Activated naive CD4-positive, alpha-beta T cell treated with anti-CD3 and anti-CD28 coated beads, Interleukin-2, amount 50 U/mL, for 72 hours (primary cell): ENCODE results near the gene LMNA. TPM values are rescaled to one million over a fixed set of nuclear protein-coding genes. Genes with fewer than 3 reads are reported as not detected.
"Not testable (repeated sequence)": the region's sequence is repeated elsewhere in the genome, so short reads cannot be mapped to it uniquely, and the experiment has no call there.

Source experiments
- ATAC-seq, 2 donors: fragments of 150-1000 bp; cut with Tn5 transposase; 2 replicates each; pipeline ENCODE4 v1.10.0; 2021; ENCODE audit warnings: mild to moderate bottlenecking in 2 of 2, moderate library complexity in 2 of 2
- DNase-seq, 2 donors: peaks; one replicate each; pipeline ENCODE4 v3.0.0; 2021 to 2022; ENCODE audit warnings: low spot score in 2 of 2
- H3K27ac Mint-ChIP-seq, 2 donors: one replicate each; pipeline ENCODE4 v1.8.0; 2022; ENCODE audit warnings: mild to moderate bottlenecking in 2 of 2, mixed read lengths in 2 of 2
- H3K36me3 Mint-ChIP-seq, 2 donors: one replicate each; pipeline ENCODE4 v1.8.0; 2022; ENCODE audit warnings: mixed read lengths in 2 of 2
- H3K9me3 Mint-ChIP-seq, 2 donors: one replicate each; pipeline ENCODE4 v1.8.0; 2022; ENCODE audit warnings: mixed read lengths in 2 of 2
- total RNA-seq, 2 donors: library from RNA; stranded (reverse); gene quantifications; one replicate each; pipeline ENCODE4 v1.2.3, GENCODE V29; 2022

Gene LMNA
- total RNA-seq, 2 donors from 2014 or later: 116 to 147 TPM

- DNase-seq (no peak), ATAC-seq (no peak)
- Mint-ChIP-seq H3K9me3 (no peaks in the 10 kb centered on the region), H3K36me3 (peaks cover 16 to 20% of the 10 kb centered on the region in 2 donors), H3K27ac (no peak overlapping the region)
These were observed 2.0 kb upstream of the LMNA start for GRCh38 chr1:156112276-156113137.

DNA sequence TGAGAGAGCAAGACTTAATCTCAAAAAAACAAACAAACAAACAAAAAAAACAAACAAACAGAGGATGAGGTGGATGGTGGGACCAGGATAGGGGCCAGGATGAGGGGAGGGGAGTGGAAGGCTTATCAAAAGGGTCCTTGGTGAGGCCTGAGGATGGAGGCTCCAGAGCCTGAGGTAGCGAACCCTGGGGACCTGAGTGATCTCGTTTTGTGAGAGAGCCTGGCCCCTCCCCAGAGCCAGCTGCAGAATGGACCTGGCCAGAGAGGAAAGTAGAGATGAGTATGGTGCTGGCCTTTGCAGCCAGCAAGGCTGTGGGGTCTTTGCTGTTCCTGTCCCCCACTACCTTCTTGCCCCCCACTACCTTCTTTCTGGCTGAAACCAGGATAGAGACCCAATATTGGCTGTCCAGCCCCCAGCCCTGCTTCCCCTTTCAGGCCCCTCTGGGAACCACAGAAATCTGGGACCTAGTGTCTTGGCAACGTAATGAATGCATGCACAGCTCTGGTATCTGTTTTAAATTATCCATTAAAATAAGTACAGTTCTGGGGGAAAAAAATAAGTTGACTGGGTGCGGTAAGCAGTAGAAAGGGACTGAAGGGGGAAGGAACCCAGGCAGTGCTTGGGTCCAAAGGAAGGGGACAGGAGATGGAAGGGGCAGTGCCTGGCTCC, 1.1 kb upstream of the LMNA start:
- Mint-ChIP-seq H3K36me3 (peaks cover 20 to 22% of the 10 kb centered on the region in 2 donors), H3K27ac (peak overlapping the region; percentile 92), H3K9me3 (no peaks in the 10 kb centered on the region)
- no peak for ATAC-seq
- no peak for DNase-seq

DNA sequence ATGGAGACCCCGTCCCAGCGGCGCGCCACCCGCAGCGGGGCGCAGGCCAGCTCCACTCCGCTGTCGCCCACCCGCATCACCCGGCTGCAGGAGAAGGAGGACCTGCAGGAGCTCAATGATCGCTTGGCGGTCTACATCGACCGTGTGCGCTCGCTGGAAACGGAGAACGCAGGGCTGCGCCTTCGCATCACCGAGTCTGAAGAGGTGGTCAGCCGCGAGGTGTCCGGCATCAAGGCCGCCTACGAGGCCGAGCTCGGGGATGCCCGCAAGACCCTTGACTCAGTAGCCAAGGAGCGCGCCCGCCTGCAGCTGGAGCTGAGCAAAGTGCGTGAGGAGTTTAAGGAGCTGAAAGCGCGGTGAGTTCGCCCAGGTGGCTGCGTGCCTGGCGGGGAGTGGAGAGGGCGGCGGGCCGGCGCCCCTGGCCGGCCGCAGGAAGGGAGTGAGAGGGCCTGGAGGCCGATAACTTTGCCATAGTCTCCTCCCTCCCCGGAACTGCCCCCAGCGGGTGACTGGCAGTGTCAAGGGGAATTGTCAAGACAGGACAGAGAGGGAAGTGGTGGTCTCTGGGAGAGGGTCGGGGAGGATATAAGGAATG, 505 bp downstream of the LMNA start:
- no peaks in the 10 kb centered on the region for H3K9me3 Mint-ChIP-seq
- ATAC-seq: no peak
- no peak for DNase-seq
- H3K36me3 Mint-ChIP-seq: peaks cover 20 to 28% of the 10 kb centered on the region in 2 donors
- peak overlapping the region; percentile 70 to 92 for H3K27ac Mint-ChIP-seq

GRCh38 chr1:156115514-156116374, 1.2 kb downstream of the LMNA start:
- DNase-seq (no peak), ATAC-seq (no peak)
- H3K9me3 Mint-ChIP-seq: no peaks in the 10 kb centered on the region
- peaks cover 20 to 33% of the 10 kb centered on the region in 2 donors for H3K36me3 Mint-ChIP-seq
- H3K27ac Mint-ChIP-seq: peak overlapping the region; percentile 81 to 92

DNA sequence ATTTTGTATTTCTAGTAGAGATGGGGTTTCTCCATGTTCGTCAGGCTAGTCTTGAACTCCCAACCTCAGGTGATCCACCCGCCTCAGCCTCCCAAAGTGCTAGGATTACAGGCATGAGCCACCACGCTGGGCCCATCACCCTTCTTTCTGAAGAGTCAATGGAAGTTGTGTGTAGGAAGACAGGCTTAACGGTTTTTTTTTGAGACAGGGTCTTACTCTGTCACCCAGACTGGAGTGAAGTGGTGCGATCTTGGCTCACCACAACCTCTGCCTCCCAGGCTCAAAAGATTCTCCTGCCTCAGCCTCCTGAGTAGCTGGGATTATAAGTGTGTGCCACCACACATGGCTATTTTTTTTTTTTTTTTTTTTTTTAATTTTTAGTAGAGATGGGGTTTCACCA, 2.2 kb downstream of the LMNA start:
- not testable (repeated sequence) for H3K9me3 Mint-ChIP-seq, DNase-seq, ATAC-seq
- H3K36me3 Mint-ChIP-seq: peaks cover 20 to 33% of the 10 kb centered on the region in 2 donors
- peak overlapping the region in 1 of 2 donors; percentile 92 for H3K27ac Mint-ChIP-seq

DNA sequence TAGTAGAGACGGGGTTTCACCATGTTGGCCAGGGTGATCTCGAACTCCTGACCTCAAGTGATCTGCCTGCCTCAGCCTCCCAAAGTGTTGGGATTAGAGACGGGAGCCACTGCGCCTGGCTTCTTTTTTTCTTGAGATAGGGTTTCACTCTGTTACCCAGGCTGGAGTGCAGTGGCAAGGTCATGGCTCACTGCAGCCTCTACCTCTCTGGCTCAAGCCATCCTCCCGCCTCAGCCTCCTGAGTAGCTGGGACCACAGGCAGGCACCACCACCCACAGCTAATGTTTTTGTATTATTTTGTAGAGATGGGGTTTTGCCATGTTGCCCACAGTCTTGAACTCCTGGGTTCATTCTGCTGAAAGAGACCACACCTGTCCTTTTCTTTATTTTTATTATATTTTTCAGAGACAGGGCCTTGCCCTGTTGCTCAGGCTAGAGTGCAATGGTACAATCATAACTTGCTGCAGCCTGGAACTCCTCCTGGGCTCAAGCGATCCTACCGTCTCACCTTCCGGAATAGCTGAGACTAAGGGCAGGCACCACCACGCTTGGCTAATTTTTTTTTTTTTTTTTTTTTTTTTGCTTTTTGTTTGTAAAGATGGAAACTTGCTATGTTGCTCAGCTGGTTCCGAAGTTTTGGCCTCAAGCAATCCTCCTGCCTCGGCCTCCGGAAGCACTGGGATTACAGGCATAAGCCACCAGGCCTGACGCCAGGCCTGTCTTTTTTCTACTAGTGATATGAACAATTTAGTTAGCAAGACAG, 3.1 kb downstream of the LMNA start:
- ATAC-seq (no peak), DNase-seq (no peak)
- H3K9me3 Mint-ChIP-seq: no peaks in the 10 kb centered on the region
- peaks cover 20 to 38% of the 10 kb centered on the region in 2 donors for H3K36me3 Mint-ChIP-seq
- no peak overlapping the region for H3K27ac Mint-ChIP-seq

GRCh38 chr1:156118177-156118868, 3.8 kb downstream of the LMNA start:
- DNase-seq (no peak), ATAC-seq (no peak)
- no peak overlapping the region for H3K27ac Mint-ChIP-seq
- peaks cover 20 to 41% of the 10 kb centered on the region in 2 donors for H3K36me3 Mint-ChIP-seq
- no peaks in the 10 kb centered on the region for H3K9me3 Mint-ChIP-seq

GRCh38 chr1:156119503-156120209, 5.1 kb downstream of the LMNA start:
- Mint-ChIP-seq H3K27ac (peak overlapping the region in 1 of 2 donors; percentile 60), H3K9me3 (no peaks in the 10 kb centered on the region), H3K36me3 (peaks cover 19 to 41% of the 10 kb centered on the region in 2 donors)
- DNase-seq (no peak), ATAC-seq (no peak)

GRCh38 chr1:156120318-156120717, 5.8 kb downstream of the LMNA start:
- peaks cover 12 to 35% of the 10 kb centered on the region in 2 donors for H3K36me3 Mint-ChIP-seq
- H3K27ac Mint-ChIP-seq: no peak overlapping the region
- DNase-seq (no peak), ATAC-seq (no peak)
- no peaks in the 10 kb centered on the region for H3K9me3 Mint-ChIP-seq

DNA sequence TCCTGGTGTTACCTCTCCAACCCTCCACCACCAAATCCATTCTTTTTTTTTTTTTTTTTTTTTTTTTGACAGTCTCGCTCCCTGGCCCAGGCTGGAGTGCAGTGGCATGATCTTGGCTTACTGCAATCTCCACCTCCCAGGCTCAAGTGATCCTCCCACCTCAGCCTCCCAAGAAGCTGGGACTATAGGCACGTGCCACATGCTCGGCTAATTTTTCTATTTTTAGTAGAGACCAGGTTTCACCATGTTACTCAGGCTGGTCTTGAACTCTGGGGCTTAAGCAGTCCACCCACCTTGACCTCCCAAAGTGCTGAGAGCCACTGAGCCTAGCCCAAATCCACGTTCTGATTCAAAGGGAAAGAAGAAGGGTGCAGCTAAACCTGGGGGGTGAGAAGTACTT, 6.5 kb downstream of the LMNA start:
- peaks cover 7 to 32% of the 10 kb centered on the region in 2 donors for H3K36me3 Mint-ChIP-seq
- not testable (repeated sequence) for DNase-seq, H3K9me3 Mint-ChIP-seq, ATAC-seq
- H3K27ac Mint-ChIP-seq: peak overlapping the region in 1 of 2 donors; percentile 17

GRCh38 chr1:156121457-156121856, 6.9 kb downstream of the LMNA start:
- Mint-ChIP-seq H3K27ac (no peak overlapping the region), H3K36me3 (peaks cover 3 to 28% of the 10 kb centered on the region in 2 donors), H3K9me3 (no peaks in the 10 kb centered on the region)
- DNase-seq: no peak
- ATAC-seq: no peak

DNA sequence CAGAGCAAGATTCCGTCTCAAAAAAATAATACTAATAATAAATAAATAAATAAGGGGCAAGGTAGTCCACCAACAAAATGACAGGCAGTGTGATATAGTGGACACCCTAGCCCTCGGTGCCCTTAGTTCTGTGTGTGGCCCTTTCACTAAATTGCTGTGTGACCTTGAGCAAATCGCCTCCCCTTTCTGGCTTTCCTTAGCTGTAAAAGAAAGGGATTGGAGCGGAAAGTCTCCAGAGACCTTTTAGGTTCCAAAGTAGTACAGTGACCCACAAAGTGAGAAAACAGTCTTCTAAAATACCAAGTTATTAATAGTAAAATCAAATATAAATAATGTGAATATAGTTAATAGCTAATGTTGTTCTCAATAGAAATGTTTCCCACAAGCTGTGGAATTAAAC, 7.6 kb downstream of the LMNA start:
- ATAC-seq: no peak
- Mint-ChIP-seq H3K36me3 (peaks cover 0 to 25% of the 10 kb centered on the region in 2 donors), H3K9me3 (no peaks in the 10 kb centered on the region), H3K27ac (peak overlapping the region in 1 of 2 donors; percentile 97)
- no peak for DNase-seq

DNA sequence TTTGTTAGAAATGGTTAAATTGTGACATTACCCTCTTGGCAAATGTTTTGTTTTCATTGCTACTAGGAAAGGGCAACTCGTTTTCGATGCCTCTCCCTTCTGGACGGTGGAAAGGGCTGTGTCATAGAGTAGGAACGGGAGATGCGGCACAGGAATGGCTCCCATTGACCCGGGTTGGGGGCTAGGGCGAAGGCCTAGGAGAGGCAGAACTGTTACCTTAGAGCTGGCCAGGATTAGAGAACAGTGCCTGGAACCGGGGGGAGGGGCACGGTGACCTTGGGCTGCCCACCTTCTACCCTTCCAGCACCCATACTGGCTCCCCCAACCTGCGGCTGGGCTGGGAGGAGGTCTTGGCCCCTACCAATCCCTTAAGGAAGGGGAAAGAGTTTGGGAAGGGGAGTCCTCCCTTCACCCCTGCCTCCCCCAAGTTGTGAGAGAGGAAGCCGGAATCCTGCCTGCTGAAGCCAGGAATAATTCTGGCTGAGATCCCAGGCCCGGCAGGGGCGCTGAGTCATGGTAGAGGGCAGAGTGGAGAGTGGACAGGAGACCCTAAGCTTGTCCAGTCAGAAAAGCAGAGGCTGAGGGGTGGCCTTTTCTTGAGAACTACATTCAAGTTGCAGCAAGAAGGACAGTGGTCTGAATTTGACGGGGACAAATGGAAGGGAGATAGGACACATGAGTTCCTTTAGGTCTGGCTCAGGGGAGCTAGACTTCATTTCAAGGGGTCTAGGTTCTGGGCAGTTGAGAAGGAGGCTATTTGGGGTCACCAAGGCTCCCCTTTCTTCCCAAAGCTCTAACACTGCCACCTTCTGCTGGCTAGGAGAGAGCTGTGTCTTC, 8.2 kb downstream of the LMNA start:
- Mint-ChIP-seq H3K36me3 (peaks cover 0 to 25% of the 10 kb centered on the region in 2 donors), H3K9me3 (no peaks in the 10 kb centered on the region), H3K27ac (peak overlapping the region; percentile 72 to 97)
- DNase-seq: no peak
- ATAC-seq: no peak
